PC-3 (cell line): ENCODE results near the gene PYDC2.

ENCODE experiments used
- EZH2 ChIP-seq: fragments of 300-600 bp; sonication (generic); IDR thresholded peaks from one replicate; pipeline ENCODE4 v1.6.1; 2017; ENCODE audit warnings: antibody characterized with exemption, mild to moderate bottlenecking, low read length; ENCODE audit not compliant: unreplicated experiment
- EZH2phosphoT487 ChIP-seq: fragments of 300-600 bp; sonication (generic); IDR thresholded peaks from 2 replicates; pipeline ENCODE4 v1.6.1; 2018; ENCODE audit warnings: mild to moderate bottlenecking, antibody characterized with exemption, low read length, borderline replicate concordance
- TF ChIP-seq, protein P1 (sequence below): fragments of 300-600 bp; sonication (generic); conservative IDR thresholded peaks from 2 replicates; pipeline ENCODE4 v1.5.1; 2017; ENCODE audit warnings: antibody characterized with exemption, low read depth, mild to moderate bottlenecking, low read length

DNA sequence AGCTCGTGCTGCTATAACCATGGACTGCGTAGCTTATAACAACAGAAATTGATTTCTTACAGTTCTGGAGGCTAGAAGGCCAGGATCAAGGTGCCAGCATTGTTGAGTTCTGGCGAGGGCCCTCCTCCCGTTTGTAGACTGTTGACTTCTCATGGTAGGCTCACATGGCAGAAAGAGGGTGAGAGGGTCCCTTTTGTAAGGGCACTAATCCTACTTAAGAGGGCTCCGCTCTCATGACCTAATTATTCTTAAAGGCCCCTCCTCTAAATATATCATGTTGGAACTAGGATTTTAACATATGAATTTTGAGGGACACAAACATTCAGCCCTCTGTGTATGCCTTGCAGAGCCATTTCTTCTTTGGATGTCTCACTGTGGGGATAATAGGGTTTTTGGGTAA is 28.8 kb upstream of the PYDC2 start:
- TF ChIP-seq, protein P1, sequence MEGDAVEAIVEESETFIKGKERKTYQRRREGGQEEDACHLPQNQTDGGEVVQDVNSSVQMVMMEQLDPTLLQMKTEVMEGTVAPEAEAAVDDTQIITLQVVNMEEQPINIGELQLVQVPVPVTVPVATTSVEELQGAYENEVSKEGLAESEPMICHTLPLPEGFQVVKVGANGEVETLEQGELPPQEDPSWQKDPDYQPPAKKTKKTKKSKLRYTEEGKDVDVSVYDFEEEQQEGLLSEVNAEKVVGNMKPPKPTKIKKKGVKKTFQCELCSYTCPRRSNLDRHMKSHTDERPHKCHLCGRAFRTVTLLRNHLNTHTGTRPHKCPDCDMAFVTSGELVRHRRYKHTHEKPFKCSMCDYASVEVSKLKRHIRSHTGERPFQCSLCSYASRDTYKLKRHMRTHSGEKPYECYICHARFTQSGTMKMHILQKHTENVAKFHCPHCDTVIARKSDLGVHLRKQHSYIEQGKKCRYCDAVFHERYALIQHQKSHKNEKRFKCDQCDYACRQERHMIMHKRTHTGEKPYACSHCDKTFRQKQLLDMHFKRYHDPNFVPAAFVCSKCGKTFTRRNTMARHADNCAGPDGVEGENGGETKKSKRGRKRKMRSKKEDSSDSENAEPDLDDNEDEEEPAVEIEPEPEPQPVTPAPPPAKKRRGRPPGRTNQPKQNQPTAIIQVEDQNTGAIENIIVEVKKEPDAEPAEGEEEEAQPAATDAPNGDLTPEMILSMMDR: no peak
- TF ChIP-seq EZH2: no peak
- no peak for TF ChIP-seq EZH2phosphoT487
